ENCODE results near the gene TRIM50.
"Not testable (repeated sequence)": the region's sequence is repeated elsewhere in the genome, so short reads cannot be mapped to it uniquely, and the experiment has no call there.

Gene TRIM50

DNA sequence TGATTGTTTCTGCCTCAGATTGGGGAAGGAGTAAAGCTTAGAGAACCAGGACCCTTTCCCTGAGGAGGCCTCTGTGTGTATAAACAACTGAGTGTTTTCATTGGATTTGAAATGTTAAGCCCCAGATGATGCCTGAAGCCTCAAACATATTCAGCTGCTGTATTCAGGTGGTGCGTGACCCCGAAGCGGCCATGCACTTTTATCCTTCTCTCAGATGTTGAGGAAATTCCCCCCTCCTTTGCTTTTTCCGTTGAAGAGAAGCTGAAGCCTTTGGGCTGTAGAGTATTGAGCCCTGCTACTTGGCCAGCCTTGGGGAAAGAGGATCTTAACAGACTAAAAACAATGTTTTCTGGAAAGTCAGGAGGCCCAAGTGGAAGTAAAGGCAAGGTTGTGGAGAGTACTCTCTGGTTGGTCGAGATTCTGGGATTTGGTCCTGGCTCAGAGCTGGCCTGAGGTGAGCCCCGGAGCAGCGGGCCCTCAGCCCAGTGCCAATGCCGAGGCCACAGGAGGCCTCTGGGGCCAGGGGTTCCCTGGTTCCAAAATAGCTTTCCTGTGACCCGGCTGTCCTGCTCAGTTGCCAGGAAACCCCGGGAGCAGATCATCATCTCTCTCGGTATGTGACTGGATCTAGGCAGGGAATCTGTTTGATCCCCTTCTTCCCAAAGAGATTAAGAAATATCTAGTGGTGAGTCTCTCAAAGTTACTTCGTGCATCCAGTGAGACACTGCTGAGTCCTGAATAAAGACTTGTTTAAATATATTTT is 22.6 kb upstream of the TRIM50 start:
- DNase-seq (ENCODE audit: low spot score): no peak

DNA sequence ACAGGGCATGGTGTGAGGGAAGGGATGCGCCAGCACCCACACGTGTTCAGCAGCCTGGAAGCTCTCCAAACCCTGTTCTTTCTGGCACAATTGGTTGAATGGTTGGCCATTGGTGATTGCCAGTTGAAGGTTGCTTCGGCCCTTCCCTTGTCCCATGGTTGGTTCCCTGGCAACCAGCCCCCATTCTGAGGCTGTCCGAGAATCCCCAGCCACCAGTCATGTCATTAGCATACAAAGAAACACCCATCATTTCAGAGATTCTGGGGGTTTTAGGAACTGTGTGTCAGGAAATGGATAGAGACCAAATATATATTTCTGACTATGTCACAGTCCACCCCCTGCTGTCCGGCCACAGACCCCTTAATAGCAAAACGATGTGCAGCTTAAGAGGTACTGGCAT is 21.9 kb upstream of the TRIM50 start:
- no peak for DNase-seq (ENCODE audit: low spot score)

DNA sequence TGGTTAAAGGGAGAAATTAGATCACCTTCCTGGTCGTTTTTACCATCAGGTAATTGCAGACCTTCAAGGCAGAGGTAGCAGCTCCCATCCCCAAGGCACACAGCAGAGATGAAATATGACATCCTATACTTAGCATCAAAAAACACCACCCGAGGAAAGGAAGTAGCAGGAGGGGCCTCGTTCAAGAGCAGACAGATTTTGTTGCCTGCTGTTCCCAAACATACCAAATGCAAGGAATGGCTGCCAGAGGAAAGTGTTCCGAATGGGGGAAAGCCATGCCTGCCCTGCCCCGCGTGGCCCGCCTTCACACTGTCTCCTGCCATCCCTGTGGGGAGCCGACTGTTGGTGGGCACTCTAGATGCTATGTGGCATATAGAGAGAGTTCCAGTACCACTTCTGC is 18.1 kb upstream of the TRIM50 start:
- DNase-seq (ENCODE audit: low spot score): no peak

DNA sequence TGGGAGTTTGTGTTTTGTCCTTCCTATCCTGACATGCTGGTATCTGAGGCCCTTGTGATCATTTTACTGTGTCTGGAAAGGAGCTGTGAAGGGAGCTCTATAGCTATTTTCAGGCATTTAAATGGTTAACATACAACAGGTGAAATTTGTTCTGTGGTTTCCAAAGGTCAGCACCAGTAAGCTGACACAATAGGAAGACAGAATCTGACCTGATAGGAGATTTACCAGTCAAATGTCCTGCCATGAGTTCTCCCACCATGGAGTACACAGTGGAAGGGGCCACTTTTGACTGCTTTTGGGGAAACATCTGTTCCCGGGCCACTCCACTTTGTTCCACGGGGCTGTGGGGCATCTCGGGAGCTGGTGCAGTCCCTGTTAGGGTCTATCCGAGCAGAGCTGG is 17.7 kb upstream of the TRIM50 start:
- no peak for DNase-seq (ENCODE audit: low spot score)

DNA sequence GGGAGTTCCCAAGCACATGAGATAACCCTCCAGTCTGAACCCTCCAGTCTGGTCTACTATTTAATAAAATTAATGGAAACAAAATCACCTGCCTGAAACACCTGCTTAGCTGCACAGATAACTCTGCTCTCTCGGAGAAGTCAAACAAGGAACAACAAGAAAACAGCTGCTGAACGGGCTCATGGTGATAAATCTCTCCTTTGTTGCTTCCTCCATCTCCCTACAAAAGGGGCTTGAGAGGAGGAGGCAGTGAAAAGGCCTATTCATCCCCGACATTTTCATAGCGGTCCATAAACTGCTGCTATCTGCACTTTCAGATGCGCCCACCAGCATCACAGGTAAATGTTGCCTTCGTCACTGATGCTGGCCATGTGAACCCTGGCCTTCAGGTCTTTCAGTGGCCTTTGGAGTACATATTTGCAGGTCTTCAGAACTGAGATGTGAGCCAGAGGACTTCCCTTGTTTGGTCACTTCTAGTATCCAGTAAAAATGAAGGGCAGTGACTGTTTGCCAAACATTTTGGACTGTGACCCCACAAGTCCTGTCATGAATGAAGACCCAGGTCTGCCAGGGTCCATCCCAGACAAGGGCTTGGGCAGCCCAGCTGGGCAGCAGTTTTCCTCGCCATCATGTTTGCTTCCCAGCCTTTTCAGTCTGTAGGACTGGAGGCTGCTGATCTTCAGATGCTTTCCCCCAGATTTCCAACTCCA is 15.9 kb upstream of the TRIM50 start:
- DNase-seq (ENCODE audit: low spot score): no peak

DNA sequence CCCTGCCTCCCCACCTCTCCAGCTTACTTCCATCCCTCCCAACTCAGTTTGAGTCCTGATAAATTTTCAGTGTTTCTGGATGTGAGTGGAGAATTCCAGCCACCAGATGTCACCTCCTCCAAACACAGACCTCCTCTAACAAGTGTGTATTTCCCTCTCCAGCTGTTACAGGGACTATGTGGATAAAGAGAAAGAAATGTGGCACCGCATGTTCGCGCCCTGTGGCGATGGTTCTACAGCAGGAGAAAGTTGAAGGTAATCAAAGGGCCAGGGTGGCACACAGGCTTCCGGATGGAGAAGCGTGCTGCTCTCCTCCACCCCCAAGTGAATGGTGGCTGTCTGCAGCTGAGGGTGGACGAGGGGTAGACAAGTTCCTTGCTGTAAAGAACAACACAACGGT is 14.8 kb upstream of the TRIM50 start:
- no peak for DNase-seq (ENCODE audit: low spot score)

DNA sequence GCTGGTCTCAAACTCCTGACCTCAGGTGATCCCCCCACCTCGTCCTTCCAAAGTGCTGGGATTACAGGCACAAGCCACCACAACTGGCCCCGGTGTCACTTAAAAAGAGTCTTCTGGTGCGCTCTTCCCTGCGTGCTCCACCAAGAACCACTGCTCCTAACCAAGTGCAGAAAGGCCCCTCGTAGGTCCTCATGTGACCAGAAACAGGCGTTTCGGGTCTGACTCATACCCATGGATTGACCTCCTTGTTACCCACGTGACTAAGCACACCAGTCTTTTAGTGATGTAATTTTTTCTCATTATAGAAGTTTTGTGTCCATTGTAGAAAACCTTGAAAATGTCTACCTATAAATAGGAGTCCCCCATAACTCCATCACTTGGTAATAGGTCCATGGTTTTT is 14.0 kb upstream of the TRIM50 start:
- DNase-seq (ENCODE audit: low spot score): no peak

DNA sequence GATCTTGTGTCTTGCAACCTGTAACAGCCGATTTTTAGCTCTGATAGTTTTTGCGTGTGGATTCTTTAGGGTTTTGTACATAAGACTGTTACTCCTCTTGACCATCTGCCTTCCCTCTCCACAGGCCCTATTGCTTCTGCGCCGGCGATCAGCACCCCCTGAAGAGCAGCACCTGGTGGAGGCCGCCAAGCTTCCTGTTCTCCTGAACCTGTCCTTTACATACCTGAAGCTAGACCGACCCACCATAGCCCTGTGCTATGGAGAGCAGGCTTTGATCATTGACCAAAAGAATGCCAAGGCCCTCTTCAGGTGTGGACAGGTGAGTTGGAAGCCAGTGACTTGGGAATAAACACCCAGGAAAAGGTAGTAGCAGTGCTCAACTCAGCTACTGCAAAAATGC is 12.6 kb upstream of the TRIM50 start:
- DNase-seq (ENCODE audit: low spot score): no peak

DNA sequence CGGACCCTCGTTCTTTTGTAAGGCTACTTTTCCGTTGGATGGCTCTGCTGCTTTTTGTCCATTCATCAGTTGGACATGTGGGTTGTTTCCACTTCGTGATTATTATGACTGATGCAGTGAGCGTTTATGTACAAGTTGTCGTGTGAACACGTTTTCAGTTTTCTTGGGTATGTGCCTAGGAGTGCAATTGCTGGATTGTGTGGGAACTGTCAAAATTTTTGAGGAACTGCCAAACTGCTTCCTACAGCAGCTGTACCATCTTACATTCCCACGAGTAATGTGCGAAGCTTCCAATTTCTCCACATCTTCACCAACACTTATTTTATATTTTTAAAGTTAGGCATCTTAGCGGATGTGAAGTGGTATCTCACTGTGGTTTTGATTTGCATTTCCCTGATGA is 10.4 kb upstream of the TRIM50 start:
- no peak for DNase-seq (ENCODE audit: low spot score)

DNA sequence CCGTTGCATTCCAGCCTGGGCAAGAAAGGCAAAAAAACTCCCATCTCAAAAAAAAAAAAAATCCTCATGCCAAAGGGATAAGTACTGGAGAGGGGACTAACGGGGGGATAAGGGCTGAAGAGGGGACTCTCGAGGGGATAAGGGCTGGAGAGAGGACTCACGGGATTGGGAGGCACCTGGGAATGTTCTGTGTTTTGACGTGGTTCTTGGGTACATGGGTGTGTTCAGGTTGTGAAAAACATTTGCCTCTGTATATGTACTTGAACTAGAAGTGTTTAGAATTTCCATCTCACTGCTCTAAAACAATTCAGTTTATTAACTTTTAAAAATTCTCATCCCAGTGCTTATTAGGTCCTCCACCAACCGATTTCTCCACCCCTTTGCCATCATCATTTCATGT is 4.6 kb upstream of the TRIM50 start:
- no peak for DNase-seq (ENCODE audit: low spot score)

DNA sequence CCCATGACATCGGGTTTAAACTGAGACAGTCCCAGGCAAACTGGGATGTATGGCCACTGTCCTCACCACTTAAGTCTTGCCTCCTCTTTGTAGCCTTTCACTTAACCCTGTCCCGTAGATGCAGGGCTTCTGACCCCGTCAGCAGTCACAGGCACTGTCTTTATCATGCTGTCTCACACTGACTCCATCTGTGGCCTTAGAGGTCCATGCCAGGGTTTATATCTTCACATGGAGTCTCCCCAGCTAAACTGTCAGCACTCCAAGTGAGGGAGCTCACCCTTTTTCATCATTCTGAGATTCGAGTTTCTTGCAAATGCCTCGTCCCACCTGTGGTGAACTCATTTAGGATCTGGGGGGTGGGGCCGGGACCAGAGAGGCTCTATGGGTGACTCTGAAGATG is 2.9 kb upstream of the TRIM50 start:
- DNase-seq (ENCODE audit: low spot score): no peak

DNA sequence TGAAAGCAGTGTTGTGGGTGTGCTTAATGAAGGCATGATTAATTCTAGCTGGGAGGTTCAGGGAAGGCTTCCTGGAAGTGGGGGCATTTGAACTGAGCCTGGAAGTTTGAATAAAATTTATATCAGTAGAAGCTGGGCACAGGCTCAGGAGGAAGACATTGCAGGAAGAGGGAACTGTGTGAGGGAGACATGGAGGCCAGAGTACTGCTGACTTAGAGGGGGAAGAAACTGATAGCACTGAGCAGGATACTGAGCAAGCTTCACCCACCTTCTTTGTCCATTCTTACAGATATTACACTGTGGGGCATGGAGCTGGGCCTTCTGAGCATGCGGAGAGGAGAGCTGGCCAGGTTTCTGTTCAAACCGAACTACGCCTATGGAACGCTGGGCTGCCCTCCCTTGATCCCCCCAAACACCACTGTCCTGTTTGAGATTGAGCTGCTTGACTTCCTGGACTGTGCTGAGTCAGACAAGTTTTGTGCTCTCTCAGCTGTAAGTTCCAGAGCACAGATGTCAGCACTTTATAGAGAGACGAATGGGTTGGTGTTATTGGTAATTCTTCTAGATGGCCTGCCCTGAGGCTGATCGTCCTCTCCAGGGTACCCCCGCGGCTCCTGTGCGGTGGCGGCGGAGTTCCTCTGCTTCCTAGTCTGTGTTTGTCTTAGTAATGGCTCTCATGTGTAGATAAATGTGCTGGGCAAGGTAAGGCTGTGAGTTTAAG is 2.1 kb upstream of the TRIM50 start:
- DNase-seq (ENCODE audit: low spot score): no peak

DNA sequence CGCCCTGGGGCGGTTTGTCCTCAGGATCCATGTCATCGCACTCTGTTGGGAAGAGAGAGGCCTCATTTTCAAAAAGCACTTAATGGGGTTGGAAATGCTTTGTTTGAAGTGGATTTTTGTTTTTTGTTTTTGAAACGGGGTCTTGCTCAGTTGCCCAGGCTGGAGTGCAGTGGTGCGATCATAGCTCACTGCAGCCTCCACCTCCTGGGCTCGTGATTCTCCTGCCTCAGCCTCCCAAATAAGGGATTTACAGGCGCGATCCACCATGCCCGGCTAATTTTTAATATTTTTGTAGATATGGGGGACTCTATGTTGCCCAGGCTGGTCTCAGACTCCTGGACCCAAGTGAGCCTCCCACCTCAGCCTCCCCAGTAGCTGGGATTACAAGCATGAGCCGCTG is 814 bp upstream of the TRIM50 start:
- no peak for DNase-seq (ENCODE audit: low spot score)

DNA sequence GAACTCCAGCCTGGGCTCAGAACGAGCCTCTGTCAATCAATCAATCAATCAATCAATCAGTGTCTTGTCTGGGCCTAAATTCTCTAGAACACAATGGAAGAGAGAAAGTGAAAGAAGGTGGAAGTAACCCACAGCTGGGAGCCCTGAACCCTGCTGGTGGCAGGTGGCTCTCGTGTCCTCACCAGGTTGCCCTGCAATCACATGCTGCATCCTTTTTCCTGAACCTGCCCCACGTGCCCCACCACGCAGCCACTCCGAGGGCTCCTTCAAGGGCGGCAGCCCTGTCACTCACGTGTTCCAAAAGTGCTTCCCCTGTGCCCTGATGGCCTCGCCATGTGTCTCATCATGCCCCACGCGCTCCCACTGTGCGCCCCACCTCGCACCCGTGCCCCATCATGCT is 433 bp downstream of the TRIM50 start:
- DNase-seq (ENCODE audit: low spot score): not testable (repeated sequence)

DNA sequence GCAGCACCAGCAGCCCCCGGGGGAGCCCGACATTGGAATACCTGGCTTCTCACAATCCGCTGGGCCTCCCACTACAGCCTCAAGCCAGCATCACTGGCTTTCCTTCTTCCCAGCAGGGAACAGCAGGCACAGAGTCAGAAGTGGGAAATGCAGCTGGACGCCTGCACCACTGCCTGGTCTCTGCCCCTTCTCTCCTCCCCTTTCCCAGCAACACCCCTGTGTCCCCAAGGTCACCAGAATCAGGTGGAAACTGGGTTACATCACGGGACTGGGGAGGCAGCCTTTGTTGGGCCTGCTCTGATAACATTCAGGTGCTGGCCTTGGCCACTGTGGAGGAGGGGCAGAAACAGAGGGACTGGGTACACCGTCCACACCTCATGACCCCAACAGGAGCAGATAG is 2.5 kb downstream of the TRIM50 start:
- not testable (repeated sequence) for DNase-seq (ENCODE audit: low spot score)

DNA sequence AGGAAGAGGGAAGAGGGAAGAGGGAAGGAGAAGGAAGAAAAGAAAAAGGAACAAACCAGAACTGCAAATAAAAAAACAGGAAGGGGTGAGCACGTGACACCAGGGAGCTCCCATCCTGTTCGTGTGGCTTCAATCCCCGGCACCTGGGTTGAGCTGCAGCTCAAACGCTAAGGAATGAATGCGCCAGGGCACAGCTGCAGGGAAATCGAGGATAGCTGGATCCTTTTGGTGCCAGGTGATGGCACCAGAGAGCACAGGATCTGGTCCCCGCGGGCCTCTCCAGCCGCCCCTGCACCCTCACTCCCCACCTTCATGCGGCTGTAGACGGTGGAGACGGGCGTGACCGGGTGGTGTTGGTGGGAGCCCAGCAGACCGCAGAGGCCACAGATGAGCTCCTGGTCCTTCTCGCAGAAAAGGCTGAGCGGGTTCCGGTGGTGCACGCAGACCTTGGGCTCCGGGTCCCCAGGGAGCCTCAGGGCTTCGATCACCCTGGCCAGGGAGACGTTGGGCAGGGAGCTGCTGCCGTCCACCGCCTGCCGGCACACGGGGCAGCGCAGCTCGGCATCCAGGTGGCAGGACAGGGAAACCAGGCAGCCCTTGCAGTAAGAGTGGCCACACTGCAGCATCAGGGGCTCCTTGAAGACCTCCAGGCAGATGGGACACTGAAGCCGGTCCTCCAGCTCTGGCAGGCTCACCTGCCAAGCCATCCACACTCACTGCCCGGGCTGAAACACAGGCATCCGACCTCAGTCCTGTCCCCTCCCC is 3.6 kb downstream of the TRIM50 start:
- peak; percentile 74 for DNase-seq (ENCODE audit: low spot score)

DNA sequence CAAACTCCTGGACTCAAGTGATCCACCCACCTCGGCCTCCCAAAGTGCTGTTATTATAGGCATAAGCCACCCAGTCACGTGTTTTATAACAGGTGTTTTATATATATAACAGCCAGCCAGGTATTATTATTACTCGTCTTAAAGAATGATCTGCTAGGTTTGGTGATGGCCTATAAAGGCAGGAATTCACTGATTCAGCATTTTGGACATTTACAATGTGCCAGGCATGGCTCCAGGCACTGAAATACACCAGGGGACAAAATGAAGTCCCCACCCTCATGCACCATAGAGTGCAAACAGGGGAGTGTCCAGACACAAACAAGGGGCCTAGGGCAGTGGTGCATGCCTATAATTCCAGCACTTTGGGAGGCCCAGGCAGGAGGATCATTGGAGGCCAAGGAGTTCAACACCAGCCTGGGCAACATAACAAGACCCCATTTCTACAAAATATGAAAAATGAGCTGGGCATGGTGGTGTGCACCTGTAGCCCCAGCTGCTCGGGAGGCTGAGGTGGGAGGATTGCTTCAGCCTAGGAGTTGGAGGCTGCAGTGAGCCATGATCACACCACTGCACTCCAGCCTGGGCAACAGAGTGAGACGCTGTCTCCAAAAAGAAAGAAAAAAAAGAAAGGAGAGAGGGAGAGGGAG is 4.3 kb downstream of the TRIM50 start:
- not testable (repeated sequence) for DNase-seq (ENCODE audit: low spot score)

DNA sequence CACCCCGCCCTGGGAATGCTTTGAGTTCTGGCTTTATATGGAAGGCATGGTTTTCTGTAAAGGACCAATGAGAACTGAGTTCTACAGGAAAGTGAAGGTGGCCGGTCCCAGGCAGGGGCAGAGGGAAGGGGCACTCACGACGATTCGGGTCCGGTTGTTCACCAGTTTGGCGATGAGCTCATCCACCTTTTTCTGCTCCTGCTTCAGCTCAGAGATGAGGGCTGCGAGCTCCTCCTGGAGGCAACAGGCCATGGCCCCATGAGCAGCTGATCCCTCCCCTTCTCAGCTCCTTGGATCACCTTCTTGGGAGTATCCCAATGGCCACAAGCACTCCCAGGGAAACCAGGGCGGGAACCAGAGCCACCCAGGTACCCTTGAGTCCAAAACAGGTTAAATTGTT is 7.9 kb downstream of the TRIM50 start:
- not testable (repeated sequence) for DNase-seq (ENCODE audit: low spot score)

DNA sequence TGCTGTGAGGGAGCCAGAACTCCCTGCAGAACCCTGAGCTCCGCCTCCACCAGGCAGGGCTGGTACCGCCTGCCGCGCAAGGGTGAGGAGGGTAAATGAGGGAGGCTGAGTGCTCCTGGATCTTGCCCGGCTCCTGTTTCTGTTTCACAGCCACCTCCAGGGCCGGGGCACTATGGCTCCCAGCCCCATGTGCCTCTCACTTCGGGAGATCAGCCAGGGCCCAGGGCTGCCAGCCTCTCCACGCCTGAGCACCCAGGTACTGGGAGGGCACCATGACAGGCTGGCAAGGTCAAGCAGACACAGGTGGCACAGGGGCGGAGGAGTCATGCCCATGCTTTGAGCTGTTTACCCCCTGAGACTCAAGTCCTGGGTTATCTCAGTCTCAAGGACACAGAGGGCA is 8.3 kb downstream of the TRIM50 start:
- DNase-seq (ENCODE audit: low spot score): not testable (repeated sequence)

DNA sequence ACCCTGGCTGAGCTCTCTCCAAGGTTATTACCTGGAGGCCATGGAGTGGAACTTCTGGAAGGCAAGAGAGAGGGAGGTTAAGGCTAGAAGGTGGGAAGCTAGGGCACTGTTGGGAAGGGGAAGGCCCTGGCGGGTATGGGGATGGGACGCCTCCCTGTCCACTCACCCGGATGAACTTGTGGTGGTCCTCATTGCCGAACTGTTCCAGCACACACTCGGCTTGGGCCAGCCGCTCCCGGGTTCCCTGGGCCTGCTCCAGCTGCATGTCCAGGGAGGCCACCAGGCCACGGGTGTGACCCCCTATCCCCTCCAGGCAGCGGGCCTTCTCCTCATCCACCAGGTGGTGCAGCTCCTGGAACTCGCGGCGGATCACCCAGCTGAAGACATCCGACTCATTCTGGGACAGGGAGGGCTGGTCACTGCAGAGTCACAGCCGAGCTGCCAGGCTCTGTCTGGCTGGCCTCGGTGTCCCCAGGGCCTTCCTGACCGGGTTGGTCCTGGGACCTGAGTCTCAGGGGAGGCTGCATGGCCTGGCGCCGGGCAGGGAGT is 9.2 kb downstream of the TRIM50 start:
- not testable (repeated sequence) for DNase-seq (ENCODE audit: low spot score)

DNA sequence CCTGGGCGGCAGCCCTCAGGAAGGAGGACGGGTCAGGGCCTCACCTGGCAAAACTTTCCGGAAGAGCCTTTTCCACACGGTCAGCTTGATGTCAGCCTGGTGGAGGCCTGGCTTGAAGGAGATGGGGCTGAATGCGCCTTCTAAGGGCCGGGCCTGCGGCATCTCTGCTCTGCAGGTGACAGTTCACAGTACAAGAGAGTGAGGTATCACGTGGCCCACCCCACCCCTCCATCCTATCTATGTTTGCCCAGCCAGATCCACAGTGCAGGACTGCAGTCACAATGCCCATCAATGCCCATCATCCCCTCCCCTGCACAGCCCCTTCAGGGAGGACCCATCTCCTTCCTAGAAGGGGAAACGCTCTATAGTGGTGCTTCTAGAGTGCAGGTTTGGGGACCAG is 11.4 kb downstream of the TRIM50 start:
- no peak for DNase-seq (ENCODE audit: low spot score)

DNA sequence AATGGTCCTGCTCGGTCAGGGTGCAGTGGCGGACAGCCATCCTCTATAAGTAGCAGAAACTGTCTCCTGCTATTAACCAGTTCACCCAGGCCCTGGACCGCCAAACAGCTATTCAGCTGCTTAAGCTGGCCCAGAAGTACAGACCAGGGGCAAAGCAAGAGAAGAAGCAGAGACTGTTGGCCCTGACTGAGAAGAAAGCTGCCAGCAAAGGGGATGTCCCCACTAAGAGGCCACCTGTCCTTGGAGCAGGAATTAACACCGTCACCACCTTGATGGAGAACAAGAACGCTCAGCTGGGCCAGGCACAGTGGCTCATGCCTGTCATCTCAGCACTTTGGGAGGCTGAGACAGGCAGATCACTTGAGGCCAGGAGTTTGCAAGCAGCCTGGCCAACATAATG is 13.6 kb downstream of the TRIM50 start:
- DNase-seq (ENCODE audit: low spot score): no peak

All from ecto neural progenitor cell (in vitro differentiated cells).